HG03342 (cell line): ENCODE data around the gene ZSCAN30.

Experiments
- ATAC-seq: cut with Tn5 transposase; IDR thresholded peaks from one replicate; pipeline ENCODE4 v1.9.1; 2021; ENCODE audit warnings: mild to moderate bottlenecking, moderate library complexity; ENCODE audit not compliant: unreplicated experiment

Gene ZSCAN30

GRCh38 chr18:35290094-35290735, at the start of gene ZSCAN30:
Gene ZSCAN30 (minus strand): TSS chr18:35290229. CDS start chr18:35264352, 25,877 bp downstream.
- ATAC-seq = peak; percentile 91

- ATAC-seq = no peak
These were observed 47.3 kb upstream of the ZSCAN30 start for GRCh38 chr18:35337286-35337685.

- no peak for ATAC-seq
These were observed 45.8 kb upstream of the ZSCAN30 start for GRCh38 chr18:35335866-35336265.

- ATAC-seq = no peak
These were observed 44.8 kb upstream of the ZSCAN30 start for GRCh38 chr18:35334821-35335220.

- no peak for ATAC-seq
These were observed 44.2 kb upstream of the ZSCAN30 start for GRCh38 chr18:35334212-35334611.

GRCh38 chr18:35331367-35332087, 41.5 kb upstream of the ZSCAN30 start:
- no peak for ATAC-seq

- no peak for ATAC-seq
These were observed 38.8 kb upstream of the ZSCAN30 start for GRCh38 chr18:35328868-35329267.

- ATAC-seq = no peak
These were observed 36.8 kb upstream of the ZSCAN30 start for GRCh38 chr18:35326695-35327387.

GRCh38 chr18:35324926-35325655, 35.1 kb upstream of the ZSCAN30 start:
- no peak for ATAC-seq

GRCh38 chr18:35322486-35323458, 32.7 kb upstream of the ZSCAN30 start:
- ATAC-seq = no peak

GRCh38 chr18:35311496-35311895, 21.5 kb upstream of the ZSCAN30 start:
- ATAC-seq = no peak

GRCh38 chr18:35306588-35307250, 16.7 kb upstream of the ZSCAN30 start:
- ATAC-seq = no peak

- no peak for ATAC-seq
These were observed 13.6 kb upstream of the ZSCAN30 start for GRCh38 chr18:35303610-35304009.

- ATAC-seq = no peak
These were observed 6.0 kb upstream of the ZSCAN30 start for GRCh38 chr18:35296060-35296459.

GRCh38 chr18:35291166-35291565, 1.1 kb upstream of the ZSCAN30 start:
- ATAC-seq = no peak

GRCh38 chr18:35289727-35290093, 319 bp downstream of the ZSCAN30 start:
- ATAC-seq = peak; percentile 32

GRCh38 chr18:35289293-35289692, 736 bp downstream of the ZSCAN30 start:
- no peak for ATAC-seq

GRCh38 chr18:35284841-35285240, 5.2 kb downstream of the ZSCAN30 start:
- no peak for ATAC-seq

GRCh38 chr18:35283923-35284794, 5.9 kb downstream of the ZSCAN30 start:
- no peak for ATAC-seq
